ENCODE data around the gene GSE1.

GSE1 gene

DNA sequence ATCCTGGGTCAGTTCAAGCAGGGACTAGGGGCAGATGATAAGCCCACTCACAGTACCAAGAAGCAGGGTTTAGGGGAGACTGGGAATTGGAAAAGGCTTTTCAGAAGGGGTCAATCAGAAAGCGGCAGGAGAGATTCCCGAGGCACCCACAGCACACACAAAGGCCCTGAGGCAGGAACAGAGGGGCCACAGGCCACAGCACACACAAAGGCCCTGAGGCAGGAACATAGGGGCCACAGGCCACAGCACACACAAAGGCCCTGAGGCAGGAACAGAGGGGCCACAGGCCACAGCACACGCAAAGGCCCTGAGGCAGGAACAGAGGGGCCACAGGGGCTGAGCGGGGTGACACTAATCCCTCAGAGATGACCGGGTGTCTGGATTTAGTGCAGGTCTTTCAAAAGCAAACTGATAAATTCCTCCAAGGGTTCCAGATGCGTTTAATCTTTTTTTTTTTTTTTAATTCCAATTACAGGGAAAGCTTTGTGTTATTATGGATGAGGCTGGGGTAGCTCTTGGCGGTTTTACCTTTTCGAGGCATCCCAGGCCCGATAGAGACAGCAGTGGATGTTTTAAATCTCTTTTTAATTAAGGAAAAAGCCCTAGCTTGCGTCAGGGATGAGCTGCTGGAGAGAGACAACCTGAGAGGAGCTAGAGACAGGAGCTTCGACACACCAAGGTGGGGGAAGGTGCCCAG, 106.6 kb downstream of the GSE1 start:
- in situ Hi-C loops (cut with HindIII; ENCODE audit: low sequenced_read_pairs): no loop called here
- DNase-seq (ENCODE audit: low read depth, low spot score): no peak
- TF ChIP-seq, protein P1, sequence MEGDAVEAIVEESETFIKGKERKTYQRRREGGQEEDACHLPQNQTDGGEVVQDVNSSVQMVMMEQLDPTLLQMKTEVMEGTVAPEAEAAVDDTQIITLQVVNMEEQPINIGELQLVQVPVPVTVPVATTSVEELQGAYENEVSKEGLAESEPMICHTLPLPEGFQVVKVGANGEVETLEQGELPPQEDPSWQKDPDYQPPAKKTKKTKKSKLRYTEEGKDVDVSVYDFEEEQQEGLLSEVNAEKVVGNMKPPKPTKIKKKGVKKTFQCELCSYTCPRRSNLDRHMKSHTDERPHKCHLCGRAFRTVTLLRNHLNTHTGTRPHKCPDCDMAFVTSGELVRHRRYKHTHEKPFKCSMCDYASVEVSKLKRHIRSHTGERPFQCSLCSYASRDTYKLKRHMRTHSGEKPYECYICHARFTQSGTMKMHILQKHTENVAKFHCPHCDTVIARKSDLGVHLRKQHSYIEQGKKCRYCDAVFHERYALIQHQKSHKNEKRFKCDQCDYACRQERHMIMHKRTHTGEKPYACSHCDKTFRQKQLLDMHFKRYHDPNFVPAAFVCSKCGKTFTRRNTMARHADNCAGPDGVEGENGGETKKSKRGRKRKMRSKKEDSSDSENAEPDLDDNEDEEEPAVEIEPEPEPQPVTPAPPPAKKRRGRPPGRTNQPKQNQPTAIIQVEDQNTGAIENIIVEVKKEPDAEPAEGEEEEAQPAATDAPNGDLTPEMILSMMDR (IDR thresholded peaks at IDR 0.05; ENCODE audit: low read depth, low read length): no peak
- H3K4me3 ChIP-seq (ENCODE audit: low read depth, low read length): no peak overlapping the region

DNA sequence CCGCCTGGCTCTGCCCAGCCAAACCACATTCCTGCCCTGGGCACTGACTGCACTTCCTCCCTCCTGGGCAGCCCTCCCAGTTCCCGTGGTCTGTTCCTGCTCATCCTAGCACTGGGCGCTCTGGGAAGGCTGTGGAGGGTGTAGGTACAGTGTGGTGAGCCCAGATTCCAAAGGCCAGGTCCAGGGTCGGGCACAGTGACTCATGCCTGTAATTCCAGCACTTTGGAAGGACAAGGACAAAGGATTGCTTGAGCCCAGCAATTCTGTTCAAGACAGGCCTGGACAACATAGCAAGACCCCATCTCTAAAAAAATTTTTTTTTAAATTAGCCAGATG, 107.1 kb downstream of the GSE1 start:
- in situ Hi-C loops (cut with HindIII; ENCODE audit: low sequenced_read_pairs): no loop called here
- no peak overlapping the region for H3K4me3 ChIP-seq (ENCODE audit: low read depth, low read length)
- TF ChIP-seq, protein P1 (IDR thresholded peaks at IDR 0.05; ENCODE audit: low read depth, low read length): no peak
- no peak for DNase-seq (ENCODE audit: low read depth, low spot score)

DNA sequence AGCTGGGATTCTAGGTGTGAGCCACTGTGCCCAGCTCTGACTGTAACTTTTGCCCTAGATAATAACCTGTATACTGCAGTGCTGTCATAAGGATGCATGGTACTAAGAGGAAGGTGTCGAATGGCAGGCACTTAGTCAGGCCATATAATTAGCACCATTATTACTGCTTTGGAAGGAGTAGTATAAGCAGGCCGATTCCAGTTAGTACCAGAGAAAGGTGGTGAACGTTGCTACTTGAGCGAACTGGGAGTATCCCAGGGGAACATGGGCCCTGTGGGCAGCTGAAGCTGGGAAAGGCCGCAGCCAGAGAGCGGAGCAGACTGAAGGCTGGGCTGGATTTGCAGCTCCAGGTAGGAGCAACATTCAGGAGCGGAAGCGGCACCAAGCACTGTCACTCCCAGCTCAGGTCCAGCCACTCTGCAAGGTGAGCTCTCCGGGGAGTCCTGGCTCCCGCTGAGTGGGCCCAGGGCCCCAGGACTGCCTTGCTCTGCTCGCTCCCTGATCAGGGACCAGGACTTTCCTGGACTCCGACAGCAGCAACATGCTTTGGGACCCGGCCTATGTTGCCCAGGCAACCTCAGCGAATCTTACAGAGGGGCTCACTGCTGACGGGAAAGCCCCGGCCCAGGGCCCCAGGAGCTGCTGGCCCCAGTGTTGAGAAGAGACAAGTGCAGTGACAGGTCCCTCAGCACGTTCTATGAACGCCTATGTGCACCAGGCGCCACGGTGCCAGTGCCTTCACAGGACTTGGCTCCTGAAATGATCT, 109.2 kb downstream of the GSE1 start:
- TF ChIP-seq, protein P1 (IDR thresholded peaks at IDR 0.05; ENCODE audit: low read depth, low read length): no peak
- H3K4me3 ChIP-seq (ENCODE audit: low read depth, low read length): no peak overlapping the region
- DNase-seq (ENCODE audit: low read depth, low spot score): no peak
- in situ Hi-C loops (cut with HindIII; ENCODE audit: low sequenced_read_pairs): no loop called here

DNA sequence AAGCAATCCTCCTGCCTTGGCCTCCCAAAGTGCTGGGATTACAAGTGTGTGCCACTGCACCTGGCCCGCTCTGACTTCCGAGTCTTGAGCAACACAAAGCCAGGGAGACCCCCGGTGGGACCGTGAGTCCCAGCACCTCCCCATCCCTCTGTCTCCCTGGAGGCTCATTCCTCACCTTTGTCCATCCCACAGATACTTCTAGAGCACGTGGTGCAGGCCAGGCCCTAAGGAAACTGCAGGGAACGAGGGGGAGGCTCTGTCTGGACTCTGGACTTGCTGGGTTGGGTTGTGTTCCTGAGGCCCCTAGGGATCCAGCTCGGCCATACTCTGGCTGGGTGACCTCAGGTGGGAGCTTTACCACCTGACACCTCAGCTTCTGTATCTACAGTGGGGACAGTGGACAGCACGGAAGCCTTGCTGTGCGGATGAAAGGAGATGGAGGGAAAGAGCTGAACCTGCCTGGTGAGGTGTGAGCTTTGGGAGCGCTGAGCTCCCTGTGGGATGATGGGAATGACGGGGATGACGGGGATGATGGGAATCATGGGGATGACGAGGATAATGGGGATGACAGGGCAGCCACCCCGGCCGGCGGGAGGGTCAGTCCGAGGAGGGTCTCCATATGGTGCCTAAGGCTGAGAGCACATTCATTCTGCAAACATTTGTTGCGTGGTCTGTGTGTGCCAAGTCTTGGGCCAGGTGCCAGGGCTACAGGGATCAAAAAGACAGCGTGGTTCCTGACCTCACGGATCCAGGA, 111.2 kb downstream of the GSE1 start:
- TF ChIP-seq, protein P1 (IDR thresholded peaks at IDR 0.05; ENCODE audit: low read depth, low read length): no peak
- in situ Hi-C loops (cut with HindIII; ENCODE audit: low sequenced_read_pairs): no loop called here

DNA sequence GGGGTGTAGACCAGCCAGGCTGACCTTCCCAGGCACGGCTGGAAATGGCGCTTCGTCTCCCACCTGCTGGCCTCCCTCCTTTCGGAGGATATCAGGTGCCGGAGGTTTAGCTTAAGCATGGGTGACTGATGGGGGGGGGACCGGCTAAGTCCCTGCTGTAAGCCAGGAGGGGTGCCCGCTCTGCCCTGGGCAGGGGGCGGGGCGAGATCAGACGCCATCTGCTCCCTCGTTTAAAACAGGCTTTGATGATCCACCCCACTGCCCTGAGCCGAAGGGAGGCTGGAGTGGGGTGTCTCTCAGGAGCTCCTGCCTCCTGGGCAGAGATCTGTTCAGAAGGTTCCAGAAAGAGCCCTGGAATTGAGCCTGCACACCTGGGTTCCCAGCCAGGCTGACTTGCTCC, 111.8 kb downstream of the GSE1 start:
- DNase-seq (ENCODE audit: low read depth, low spot score): no peak
- TF ChIP-seq, protein P1 (IDR thresholded peaks at IDR 0.05; ENCODE audit: low read depth, low read length): no peak
- in situ Hi-C loops (cut with HindIII; ENCODE audit: low sequenced_read_pairs): no loop called here
- H3K4me3 ChIP-seq (ENCODE audit: low read depth, low read length): no peak overlapping the region

More for the DNA sequence above, 111.2 kb downstream of the GSE1 start:
- no peak overlapping the region for H3K4me3 ChIP-seq (ENCODE audit: low read depth, low read length)
- DNase-seq (ENCODE audit: low read depth, low spot score): no peak

All from astrocyte of the spinal cord (primary cell).